Measurements from ENCODE around the gene USP40. TPM values are rescaled to one million over a fixed set of nuclear protein-coding genes. Genes with fewer than 3 reads are reported as not detected.

Gene USP40
- polyA plus RNA-seq, 3 donors, result 4.0 to 13.5 (median 5.1) TPM

DNA sequence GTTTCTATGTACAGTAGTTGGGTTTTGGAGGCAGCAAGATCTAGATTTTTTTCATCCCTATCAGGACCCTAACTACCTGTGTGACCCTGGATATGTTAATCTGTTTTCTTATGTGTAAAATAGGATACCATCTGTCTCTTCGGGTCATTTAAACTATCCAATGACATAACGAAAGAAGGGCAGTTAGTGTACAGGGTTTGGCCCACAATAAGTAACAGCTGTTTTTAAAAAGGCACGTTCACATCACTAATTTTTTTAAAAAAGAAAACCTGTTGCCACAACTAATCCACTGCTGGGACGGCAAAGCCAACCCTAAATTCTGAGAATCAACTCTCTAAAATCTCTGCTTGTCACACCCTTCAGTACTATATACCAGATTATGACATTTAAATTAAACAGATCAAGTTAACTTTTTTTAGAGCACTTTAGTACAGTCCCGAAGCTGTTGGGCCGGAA, 869 bp downstream of the USP40 start:
- no peak for DNase-seq
- Histone ChIP-seq H3K4me2 (replicated peaks; ENCODE audit: extremely low read depth, low read length, poor library complexity, severe bottlenecking) (peak overlapping the region; percentile 88), H3K9me3 (replicated peaks in 1 of 2; ENCODE audit: control insufficient read depth in 1 of 2, insufficient read depth in 1 of 2, low read length in 2 of 2) (no peaks in the 10 kb centered on the region), H3K36me3 (replicated peaks in 1 of 2; ENCODE audit: control insufficient read depth in 1 of 2, insufficient read depth in 2 of 2, low read length in 2 of 2) (no peaks in the 10 kb centered on the region), H4K20me1 (ENCODE audit: insufficient read depth, low read length) (no peaks in the 10 kb centered on the region), H3K79me2 (ENCODE audit: insufficient read depth, low read length) (no peaks in the 10 kb centered on the region), H3K27ac (ENCODE audit: low read depth in 1 of 2, low read length in 2 of 2) (peak overlapping the region in 1 of 2 donors; percentile 80), H3K4me1 (ENCODE audit: control insufficient read depth in 1 of 2, insufficient read depth in 2 of 2, low read length in 2 of 2) (peaks cover 15 to 16% of the 10 kb centered on the region in 2 donors), H3K4me3 (replicated peaks in 1 of 3; ENCODE audit: low read depth in 2 of 3, low read length in 3 of 3) (peak overlapping the region; percentile 53 to 96 (median 95)), H3K9ac (ENCODE audit: insufficient read depth, low read length, poor library complexity, severe bottlenecking) (peak overlapping the region; percentile 85), H3K27me3 (ENCODE audit: control insufficient read depth in 2 of 2, insufficient read depth in 2 of 2, low read length in 2 of 2) (peaks cover 0 to 6% of the 10 kb centered on the region in 2 donors), H2AFZ (ENCODE audit: insufficient read depth, low read depth, low read length, poor library complexity, severe bottlenecking) (peak overlapping the region; percentile 90)
- peak overlapping the region in 4 of 7 donors; percentile 43 to 96 (median 90) for H3K27ac Mint-ChIP-seq
- H3K36me3 Mint-ChIP-seq, result peaks cover 1 to 5% of the 10 kb centered on the region in 2 donors
- WGBS (ENCODE audit: insufficient coverage), result 0% methylated on average over 2 of the region's 6 CpGs
- intact Hi-C loops (cut with micrococcal nuclease), result no loop called here
- H3K4me3 Mint-ChIP-seq, result peak overlapping the region; percentile 99
- no peaks in the 10 kb centered on the region for H3K9me3 Mint-ChIP-seq
- peaks cover 14% of the 10 kb centered on the region for H3K4me1 Mint-ChIP-seq
- H3K27me3 Mint-ChIP-seq (ENCODE audit: low read depth in 3 of 3), result peaks cover 0 to 8% (median 6%) of the 10 kb centered on the region in 3 donors
- TF ChIP-seq CTCF (IDR thresholded peaks at IDR 0.05), result no peak

GRCh38 chr2:233563663-233564430, 2.7 kb downstream of the USP40 start:
- H3K27ac ChIP-seq (ENCODE audit: low read depth in 1 of 2, low read length in 2 of 2), result peak overlapping the region in 1 of 2 donors; percentile 60
- intact Hi-C loops (cut with micrococcal nuclease), result no loop called here
- H3K4me3 ChIP-seq (replicated peaks in 1 of 3; ENCODE audit: low read depth in 2 of 3, low read length in 3 of 3), result peak overlapping the region in 1 of 3 experiments; percentile 39
- 100% methylated on average over 1 of the region's 8 CpGs for WGBS (ENCODE audit: insufficient coverage)
- Mint-ChIP-seq H3K4me1 (peaks cover 14% of the 10 kb centered on the region), H3K4me3 (peak overlapping the region in 1 of 2 donors; percentile 76), H3K27me3 (ENCODE audit: low read depth in 3 of 3) (no peaks in the 10 kb centered on the region), H3K36me3 (peaks cover 14 to 17% of the 10 kb centered on the region in 2 donors), H3K27ac (peak overlapping the region in 6 of 7 donors; percentile 7 to 66 (median 45)), H3K9me3 (no peaks in the 10 kb centered on the region)
- peak overlapping the region; percentile 46 for H3K4me2 ChIP-seq (replicated peaks; ENCODE audit: extremely low read depth, low read length, poor library complexity, severe bottlenecking)
- H4K20me1 ChIP-seq (ENCODE audit: insufficient read depth, low read length), result no peaks in the 10 kb centered on the region
- peak; percentile 28 to 45 (median 40) for DNase-seq
- H3K36me3 ChIP-seq (replicated peaks in 1 of 2; ENCODE audit: control insufficient read depth in 1 of 2, insufficient read depth in 2 of 2, low read length in 2 of 2), result peaks cover 0 to 13% of the 10 kb centered on the region in 2 donors
- H3K9ac ChIP-seq (ENCODE audit: insufficient read depth, low read length, poor library complexity, severe bottlenecking), result no peak overlapping the region
- no peak for TF ChIP-seq CTCF (IDR thresholded peaks at IDR 0.05)
- H3K9me3 ChIP-seq (replicated peaks in 1 of 2; ENCODE audit: control insufficient read depth in 1 of 2, insufficient read depth in 1 of 2, low read length in 2 of 2), result no peaks in the 10 kb centered on the region
- H3K4me1 ChIP-seq (ENCODE audit: control insufficient read depth in 1 of 2, insufficient read depth in 2 of 2, low read length in 2 of 2), result peaks cover 15 to 16% of the 10 kb centered on the region in 2 donors
- no peaks in the 10 kb centered on the region for H3K79me2 ChIP-seq (ENCODE audit: insufficient read depth, low read length)
- H2AFZ ChIP-seq (ENCODE audit: insufficient read depth, low read depth, low read length, poor library complexity, severe bottlenecking), result peak overlapping the region; percentile 49
- peaks cover 0 to 5% of the 10 kb centered on the region in 2 donors for H3K27me3 ChIP-seq (ENCODE audit: control insufficient read depth in 2 of 2, insufficient read depth in 2 of 2, low read length in 2 of 2)
